Tibial nerve (tissue), 3 donors: Measurements from ENCODE around the gene TRDMT1.

Experiments used
- POLR2A ChIP-seq, 2 donors: fragments of 450-650 bp; IDR thresholded peaks; one replicate each; pipeline ENCODE4 v1.6.1; 2017; ENCODE audit warnings: antibody characterized with exemption in 2 of 2, mild to moderate bottlenecking in 2 of 2, moderate library complexity in 2 of 2
- TF ChIP-seq, protein P1 (sequence below), 5 experiments: fragments of 200-600 bp in 3 of 5; fragments of 450-650 bp in 2 of 5; sonication (generic) in 3 of 5; IDR thresholded peaks; one replicate each; pipeline ENCODE4 v1.5.1; 2016 to 2019; ENCODE audit warnings: antibody characterized with exemption in 5 of 5, mild to moderate bottlenecking in 3 of 5, moderate library complexity in 2 of 5

DNA sequence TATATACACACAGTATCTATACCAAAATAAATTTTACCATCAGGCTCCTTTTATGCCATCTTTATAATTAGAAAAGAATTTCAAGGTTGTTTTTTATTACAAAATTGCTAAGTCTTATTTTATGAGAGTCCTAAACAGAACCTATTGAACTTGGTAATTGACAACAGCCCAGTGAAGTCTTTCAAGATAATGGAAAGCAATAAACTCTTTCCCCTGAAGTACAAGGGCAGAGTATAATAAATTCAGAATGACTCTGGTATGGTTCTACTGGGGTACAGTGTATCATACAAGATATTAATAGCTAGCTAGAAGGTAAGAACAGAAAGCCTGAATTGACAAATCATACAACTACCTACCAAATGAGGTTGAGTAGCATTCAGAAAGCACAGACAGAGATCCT, 45.6 kb downstream of the TRDMT1 start:
- TF ChIP-seq, protein P1, sequence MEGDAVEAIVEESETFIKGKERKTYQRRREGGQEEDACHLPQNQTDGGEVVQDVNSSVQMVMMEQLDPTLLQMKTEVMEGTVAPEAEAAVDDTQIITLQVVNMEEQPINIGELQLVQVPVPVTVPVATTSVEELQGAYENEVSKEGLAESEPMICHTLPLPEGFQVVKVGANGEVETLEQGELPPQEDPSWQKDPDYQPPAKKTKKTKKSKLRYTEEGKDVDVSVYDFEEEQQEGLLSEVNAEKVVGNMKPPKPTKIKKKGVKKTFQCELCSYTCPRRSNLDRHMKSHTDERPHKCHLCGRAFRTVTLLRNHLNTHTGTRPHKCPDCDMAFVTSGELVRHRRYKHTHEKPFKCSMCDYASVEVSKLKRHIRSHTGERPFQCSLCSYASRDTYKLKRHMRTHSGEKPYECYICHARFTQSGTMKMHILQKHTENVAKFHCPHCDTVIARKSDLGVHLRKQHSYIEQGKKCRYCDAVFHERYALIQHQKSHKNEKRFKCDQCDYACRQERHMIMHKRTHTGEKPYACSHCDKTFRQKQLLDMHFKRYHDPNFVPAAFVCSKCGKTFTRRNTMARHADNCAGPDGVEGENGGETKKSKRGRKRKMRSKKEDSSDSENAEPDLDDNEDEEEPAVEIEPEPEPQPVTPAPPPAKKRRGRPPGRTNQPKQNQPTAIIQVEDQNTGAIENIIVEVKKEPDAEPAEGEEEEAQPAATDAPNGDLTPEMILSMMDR (IDR thresholded peaks at IDR 0.05) = no peak
- no peak for TF ChIP-seq POLR2A (IDR thresholded peaks at IDR 0.05)
